Fibroblast of lung (primary cell): ENCODE results near the gene LRCOL1. TPM values are rescaled to one million over a fixed set of nuclear protein-coding genes. Genes with fewer than 3 reads are reported as not detected.

ENCODE experiments used
- DNase-seq, 2 donors: peaks; one replicate each; pipeline versions ENCODE4 v3.0.0 to v3.0.0-alpha.2; 2010; ENCODE audit warnings: low read depth in 2 of 2
- H2AFZ ChIP-seq: 2 replicates; pipeline ENCODE4 v1.5.1; 2012; ENCODE audit warnings: low read length, control low read depth, inconsistent platforms
- H3K27ac ChIP-seq: 2 replicates; pipeline ENCODE4 v1.5.1; 2011; ENCODE audit warnings: low read length, control low read depth; ENCODE audit not compliant: insufficient read depth
- H3K27me3 ChIP-seq: 2 replicates; pipeline ENCODE4 v1.5.1; 2011; ENCODE audit warnings: mild to moderate bottlenecking, low read length; ENCODE audit not compliant: control insufficient read depth, insufficient read depth
- H3K36me3 ChIP-seq: 2 replicates; pipeline ENCODE4 v1.5.1; 2011; ENCODE audit warnings: low read length; ENCODE audit not compliant: control insufficient read depth, insufficient read depth
- H3K4me1 ChIP-seq: 2 replicates; pipeline ENCODE4 v1.5.1; 2011; ENCODE audit warnings: low read length; ENCODE audit not compliant: control insufficient read depth, insufficient read depth; ENCODE audit errors: extremely low read depth
- H3K4me2 ChIP-seq: 2 replicates; pipeline ENCODE4 v1.5.1; 2011; ENCODE audit warnings: low read length, control low read depth; ENCODE audit not compliant: insufficient read depth; ENCODE audit errors: extremely low read depth
- H3K4me3 ChIP-seq, 4 experiments: fragments of 200-600 bp in 1 of 4; sonication (generic) in 1 of 4; replicated peaks in 1 of 4; 2 replicates each; pipeline ENCODE4 v1.5.1; 2011 to 2016; ENCODE audit warnings: low read length in 4 of 4, low read depth in 3 of 4, mild to moderate bottlenecking in 3 of 4, control low read depth in 2 of 4, inconsistent platforms in 1 of 4, mixed read lengths in 1 of 4; ENCODE audit not compliant: insufficient read depth in 1 of 4; ENCODE audit errors: control extremely low read depth in 1 of 4
- H3K79me2 ChIP-seq: 2 replicates; pipeline ENCODE4 v1.5.1; 2012; ENCODE audit warnings: mild to moderate bottlenecking, low read length, inconsistent platforms; ENCODE audit not compliant: control insufficient read depth, insufficient read depth
- H3K9ac ChIP-seq: 2 replicates; pipeline ENCODE4 v1.5.1; 2011; ENCODE audit warnings: mild to moderate bottlenecking, low read length, control low read depth; ENCODE audit not compliant: insufficient read depth
- H3K9me3 ChIP-seq: 2 replicates; pipeline ENCODE4 v1.5.1; 2012; ENCODE audit warnings: low read depth, low read length; ENCODE audit not compliant: control insufficient read depth, insufficient read depth
- H4K20me1 ChIP-seq: 2 replicates; pipeline ENCODE4 v1.5.1; 2011; ENCODE audit warnings: low read length; ENCODE audit not compliant: control insufficient read depth, insufficient read depth; ENCODE audit errors: extremely low read depth
- EZH2 ChIP-seq: IDR thresholded peaks from 2 replicates; pipeline ENCODE4 v1.5.1; 2012; ENCODE audit warnings: low read length, control low read depth, mild to moderate bottlenecking; ENCODE audit errors: missing control alignments
- polyA plus RNA-seq, 2 donors: library from polyadenylated mRNA; depleted of rRNA in 1 of 2; stranded (reverse) in 1 of 2; unstranded in 1 of 2; fragments of >200 nt; gene quantifications; 2 replicates each; pipeline ENCODE4 v1.2.1, GENCODE V29; 2011 to 2012; ENCODE audit warnings: missing spikeins in 1 of 2
- total RNA-seq: library from RNA; depleted of rRNA; stranded (reverse); fragments of >200 nt; gene quantifications from 2 replicates; pipeline ENCODE4 v1.2.1, GENCODE V29; 2014
- TF ChIP-seq, protein P1 (sequence below), 2 donors: IDR thresholded peaks in 1 of 2; conservative IDR thresholded peaks in 1 of 2; 1 replicate in 1 of 2; 2 replicates in 1 of 2; pipeline ENCODE4 v1.5.1; 2011 to 2012; ENCODE audit warnings: low read length in 2 of 2, control low read depth in 1 of 2, inconsistent platforms in 1 of 2, low read depth in 1 of 2, mild to moderate bottlenecking in 1 of 2

The LRCOL1 gene
- total and polyA plus RNA-seq, 2 donors (not counting 1 experiment from before 2014, with no cell fraction given), result 0.17 TPM; not detected in 1

DNA sequence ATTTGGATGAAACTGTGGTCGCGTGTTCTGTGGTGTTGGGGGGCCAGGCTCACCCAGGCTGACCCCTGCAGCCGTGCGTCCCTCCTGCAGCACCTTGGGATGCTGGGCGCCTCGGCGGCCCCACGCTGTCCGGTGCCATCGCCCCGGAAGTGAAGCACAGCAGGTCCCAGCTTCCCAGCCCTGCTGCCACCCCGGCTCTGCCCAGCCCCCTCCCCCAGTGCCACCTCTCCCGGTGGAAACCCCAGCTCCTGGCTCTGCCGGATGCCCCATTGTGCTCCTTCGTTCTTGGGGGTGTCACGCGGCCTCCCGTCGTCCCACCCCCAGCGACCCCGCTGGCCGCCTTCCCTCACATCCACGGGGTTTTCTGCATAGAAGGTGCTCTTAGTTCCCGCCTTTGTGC, 25.2 kb downstream of the LRCOL1 start:
- Histone ChIP-seq H3K27ac (no peak overlapping the region), H3K27me3 (no peaks in the 10 kb centered on the region), H3K4me2 (no peak overlapping the region), H3K4me1 (no peaks in the 10 kb centered on the region), H3K4me3 (no peak overlapping the region), H3K9ac (no peak overlapping the region), H3K79me2 (no peaks in the 10 kb centered on the region), H3K9me3 (no peaks in the 10 kb centered on the region), H4K20me1 (no peaks in the 10 kb centered on the region), H3K36me3 (no peaks in the 10 kb centered on the region), H2AFZ (no peak overlapping the region)
- TF ChIP-seq EZH2, result no peak
- TF ChIP-seq, protein P1, sequence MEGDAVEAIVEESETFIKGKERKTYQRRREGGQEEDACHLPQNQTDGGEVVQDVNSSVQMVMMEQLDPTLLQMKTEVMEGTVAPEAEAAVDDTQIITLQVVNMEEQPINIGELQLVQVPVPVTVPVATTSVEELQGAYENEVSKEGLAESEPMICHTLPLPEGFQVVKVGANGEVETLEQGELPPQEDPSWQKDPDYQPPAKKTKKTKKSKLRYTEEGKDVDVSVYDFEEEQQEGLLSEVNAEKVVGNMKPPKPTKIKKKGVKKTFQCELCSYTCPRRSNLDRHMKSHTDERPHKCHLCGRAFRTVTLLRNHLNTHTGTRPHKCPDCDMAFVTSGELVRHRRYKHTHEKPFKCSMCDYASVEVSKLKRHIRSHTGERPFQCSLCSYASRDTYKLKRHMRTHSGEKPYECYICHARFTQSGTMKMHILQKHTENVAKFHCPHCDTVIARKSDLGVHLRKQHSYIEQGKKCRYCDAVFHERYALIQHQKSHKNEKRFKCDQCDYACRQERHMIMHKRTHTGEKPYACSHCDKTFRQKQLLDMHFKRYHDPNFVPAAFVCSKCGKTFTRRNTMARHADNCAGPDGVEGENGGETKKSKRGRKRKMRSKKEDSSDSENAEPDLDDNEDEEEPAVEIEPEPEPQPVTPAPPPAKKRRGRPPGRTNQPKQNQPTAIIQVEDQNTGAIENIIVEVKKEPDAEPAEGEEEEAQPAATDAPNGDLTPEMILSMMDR (conservative IDR thresholded peaks at IDR 0.05 in 1 of 2, IDR thresholded peaks at IDR 0.05 in 1 of 2; ENCODE audit: low read depth in 1 of 2, low read length in 2 of 2), result no peak
- DNase-seq, result no peak

DNA sequence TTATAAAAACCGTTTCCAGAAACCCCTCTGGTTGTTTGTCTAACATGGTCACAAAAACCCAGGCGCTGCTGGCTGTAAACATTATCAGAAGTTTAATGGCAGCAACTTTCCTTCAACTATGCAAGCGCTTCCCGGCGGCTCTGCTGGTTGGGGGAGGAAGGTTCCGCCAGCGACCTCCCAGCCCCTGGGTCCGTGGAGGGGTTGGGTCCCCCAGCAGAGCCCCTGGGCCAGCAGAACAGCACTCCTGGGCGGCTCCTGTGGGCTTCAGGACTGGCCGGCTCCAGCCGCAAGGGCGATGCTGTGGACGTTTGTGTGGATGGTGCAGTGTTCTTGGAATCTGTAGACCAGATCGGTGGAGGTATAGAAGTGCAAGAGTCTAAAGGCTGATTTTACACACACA, 26.0 kb downstream of the LRCOL1 start:
- TF ChIP-seq, protein P1 (conservative IDR thresholded peaks at IDR 0.05 in 1 of 2, IDR thresholded peaks at IDR 0.05 in 1 of 2; ENCODE audit: low read depth in 1 of 2, low read length in 2 of 2), result no peak
- TF ChIP-seq EZH2, result no peak
- H3K36me3 ChIP-seq, result no peaks in the 10 kb centered on the region
- H2AFZ ChIP-seq, result no peak overlapping the region
- no peaks in the 10 kb centered on the region for H3K9me3 ChIP-seq
- no peak overlapping the region for H3K4me3 ChIP-seq
- DNase-seq, result no peak
- no peak overlapping the region for H3K9ac ChIP-seq
- H3K27me3 ChIP-seq, result no peaks in the 10 kb centered on the region
- H3K4me1 ChIP-seq, result no peaks in the 10 kb centered on the region
- H4K20me1 ChIP-seq, result no peaks in the 10 kb centered on the region
- no peak overlapping the region for H3K27ac ChIP-seq
- no peaks in the 10 kb centered on the region for H3K79me2 ChIP-seq
- no peak overlapping the region for H3K4me2 ChIP-seq

DNA sequence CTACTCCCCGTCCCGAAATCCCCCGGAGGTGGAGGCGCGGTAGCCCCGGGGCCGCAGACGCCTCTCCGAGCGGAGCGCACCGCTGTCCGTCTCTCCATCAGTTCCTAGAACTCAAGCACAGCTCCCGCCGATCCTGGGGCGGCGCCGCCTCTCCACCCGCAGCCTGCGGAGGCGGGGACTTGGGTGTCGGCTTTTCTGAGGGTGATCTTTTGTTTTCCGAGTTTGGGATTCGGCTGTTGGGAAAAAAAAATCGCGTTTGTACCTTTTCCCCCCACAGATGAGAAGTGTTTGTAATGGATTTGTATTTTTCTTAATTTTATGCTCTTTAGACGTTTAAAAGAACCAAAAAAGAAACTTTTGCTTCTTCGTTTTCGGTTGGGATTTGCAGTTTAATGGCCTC, 26.6 kb downstream of the LRCOL1 start:
- H2AFZ ChIP-seq, result no peak overlapping the region
- no peak overlapping the region for H3K9ac ChIP-seq
- no peaks in the 10 kb centered on the region for H4K20me1 ChIP-seq
- H3K4me2 ChIP-seq, result no peak overlapping the region
- DNase-seq, result no peak
- H3K4me3 ChIP-seq, result no peak overlapping the region
- no peak overlapping the region for H3K27ac ChIP-seq
- H3K4me1 ChIP-seq, result no peaks in the 10 kb centered on the region
- no peaks in the 10 kb centered on the region for H3K79me2 ChIP-seq
- H3K36me3 ChIP-seq, result no peaks in the 10 kb centered on the region
- H3K27me3 ChIP-seq, result no peaks in the 10 kb centered on the region
- H3K9me3 ChIP-seq, result no peaks in the 10 kb centered on the region
- TF ChIP-seq, protein P1 (conservative IDR thresholded peaks at IDR 0.05 in 1 of 2, IDR thresholded peaks at IDR 0.05 in 1 of 2; ENCODE audit: low read depth in 1 of 2, low read length in 2 of 2), result no peak
- TF ChIP-seq EZH2, result no peak
